ENCODE results near the gene DMXL2.

DMXL2 gene

GRCh38 chr15:51398626-51399025, 223.9 kb downstream of the DMXL2 start:
- TF ChIP-seq, protein P1, sequence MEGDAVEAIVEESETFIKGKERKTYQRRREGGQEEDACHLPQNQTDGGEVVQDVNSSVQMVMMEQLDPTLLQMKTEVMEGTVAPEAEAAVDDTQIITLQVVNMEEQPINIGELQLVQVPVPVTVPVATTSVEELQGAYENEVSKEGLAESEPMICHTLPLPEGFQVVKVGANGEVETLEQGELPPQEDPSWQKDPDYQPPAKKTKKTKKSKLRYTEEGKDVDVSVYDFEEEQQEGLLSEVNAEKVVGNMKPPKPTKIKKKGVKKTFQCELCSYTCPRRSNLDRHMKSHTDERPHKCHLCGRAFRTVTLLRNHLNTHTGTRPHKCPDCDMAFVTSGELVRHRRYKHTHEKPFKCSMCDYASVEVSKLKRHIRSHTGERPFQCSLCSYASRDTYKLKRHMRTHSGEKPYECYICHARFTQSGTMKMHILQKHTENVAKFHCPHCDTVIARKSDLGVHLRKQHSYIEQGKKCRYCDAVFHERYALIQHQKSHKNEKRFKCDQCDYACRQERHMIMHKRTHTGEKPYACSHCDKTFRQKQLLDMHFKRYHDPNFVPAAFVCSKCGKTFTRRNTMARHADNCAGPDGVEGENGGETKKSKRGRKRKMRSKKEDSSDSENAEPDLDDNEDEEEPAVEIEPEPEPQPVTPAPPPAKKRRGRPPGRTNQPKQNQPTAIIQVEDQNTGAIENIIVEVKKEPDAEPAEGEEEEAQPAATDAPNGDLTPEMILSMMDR (IDR thresholded peaks at IDR 0.05; ENCODE audit: low read depth, low read length), result no peak
- H3K4me3 ChIP-seq (ENCODE audit: low read depth, low read length), result no peak overlapping the region

Data from WI38 (cell line).